Fibroblast of lung (primary cell): ENCODE data around the gene STAM. TPM values are rescaled to one million over a fixed set of nuclear protein-coding genes. Genes with fewer than 3 reads are reported as not detected.

Experiments
- DNase-seq, 2 donors: peaks; one replicate each; pipeline versions ENCODE4 v3.0.0 to v3.0.0-alpha.2; 2010; ENCODE audit warnings: low read depth in 2 of 2
- H2AFZ ChIP-seq: 2 replicates; pipeline ENCODE4 v1.5.1; 2012; ENCODE audit warnings: low read length, control low read depth, inconsistent platforms
- H3K27ac ChIP-seq: 2 replicates; pipeline ENCODE4 v1.5.1; 2011; ENCODE audit warnings: low read length, control low read depth; ENCODE audit not compliant: insufficient read depth
- H3K27me3 ChIP-seq: 2 replicates; pipeline ENCODE4 v1.5.1; 2011; ENCODE audit warnings: mild to moderate bottlenecking, low read length; ENCODE audit not compliant: control insufficient read depth, insufficient read depth
- H3K36me3 ChIP-seq: 2 replicates; pipeline ENCODE4 v1.5.1; 2011; ENCODE audit warnings: low read length; ENCODE audit not compliant: control insufficient read depth, insufficient read depth
- H3K4me1 ChIP-seq: 2 replicates; pipeline ENCODE4 v1.5.1; 2011; ENCODE audit warnings: low read length; ENCODE audit not compliant: control insufficient read depth, insufficient read depth; ENCODE audit errors: extremely low read depth
- H3K4me2 ChIP-seq: 2 replicates; pipeline ENCODE4 v1.5.1; 2011; ENCODE audit warnings: low read length, control low read depth; ENCODE audit not compliant: insufficient read depth; ENCODE audit errors: extremely low read depth
- H3K4me3 ChIP-seq, 4 experiments: fragments of 200-600 bp in 1 of 4; sonication (generic) in 1 of 4; replicated peaks in 1 of 4; 2 replicates each; pipeline ENCODE4 v1.5.1; 2011 to 2016; ENCODE audit warnings: low read length in 4 of 4, low read depth in 3 of 4, mild to moderate bottlenecking in 3 of 4, control low read depth in 2 of 4, inconsistent platforms in 1 of 4, mixed read lengths in 1 of 4; ENCODE audit not compliant: insufficient read depth in 1 of 4; ENCODE audit errors: control extremely low read depth in 1 of 4
- H3K79me2 ChIP-seq: 2 replicates; pipeline ENCODE4 v1.5.1; 2012; ENCODE audit warnings: mild to moderate bottlenecking, low read length, inconsistent platforms; ENCODE audit not compliant: control insufficient read depth, insufficient read depth
- H3K9ac ChIP-seq: 2 replicates; pipeline ENCODE4 v1.5.1; 2011; ENCODE audit warnings: mild to moderate bottlenecking, low read length, control low read depth; ENCODE audit not compliant: insufficient read depth
- H3K9me3 ChIP-seq: 2 replicates; pipeline ENCODE4 v1.5.1; 2012; ENCODE audit warnings: low read depth, low read length; ENCODE audit not compliant: control insufficient read depth, insufficient read depth
- H4K20me1 ChIP-seq: 2 replicates; pipeline ENCODE4 v1.5.1; 2011; ENCODE audit warnings: low read length; ENCODE audit not compliant: control insufficient read depth, insufficient read depth; ENCODE audit errors: extremely low read depth
- CTCF ChIP-seq, 2 donors: IDR thresholded peaks in 1 of 2; conservative IDR thresholded peaks in 1 of 2; 1 replicate in 1 of 2; 2 replicates in 1 of 2; pipeline ENCODE4 v1.5.1; 2011 to 2012; ENCODE audit warnings: low read length in 2 of 2, control low read depth in 1 of 2, inconsistent platforms in 1 of 2, low read depth in 1 of 2, mild to moderate bottlenecking in 1 of 2
- EZH2 ChIP-seq: IDR thresholded peaks from 2 replicates; pipeline ENCODE4 v1.5.1; 2012; ENCODE audit warnings: low read length, control low read depth, mild to moderate bottlenecking; ENCODE audit errors: missing control alignments
- polyA plus RNA-seq, 2 donors: library from polyadenylated mRNA; depleted of rRNA in 1 of 2; stranded (reverse) in 1 of 2; unstranded in 1 of 2; fragments of >200 nt; gene quantifications; 2 replicates each; pipeline ENCODE4 v1.2.1, GENCODE V29; 2011 to 2012; ENCODE audit warnings: missing spikeins in 1 of 2
- total RNA-seq: library from RNA; depleted of rRNA; stranded (reverse); fragments of >200 nt; gene quantifications from 2 replicates; pipeline ENCODE4 v1.2.1, GENCODE V29; 2014

STAM gene
- total and polyA plus RNA-seq, 2 donors (not counting 1 experiment from before 2014, with no cell fraction given), result 27.9 to 48.7 TPM

DNA sequence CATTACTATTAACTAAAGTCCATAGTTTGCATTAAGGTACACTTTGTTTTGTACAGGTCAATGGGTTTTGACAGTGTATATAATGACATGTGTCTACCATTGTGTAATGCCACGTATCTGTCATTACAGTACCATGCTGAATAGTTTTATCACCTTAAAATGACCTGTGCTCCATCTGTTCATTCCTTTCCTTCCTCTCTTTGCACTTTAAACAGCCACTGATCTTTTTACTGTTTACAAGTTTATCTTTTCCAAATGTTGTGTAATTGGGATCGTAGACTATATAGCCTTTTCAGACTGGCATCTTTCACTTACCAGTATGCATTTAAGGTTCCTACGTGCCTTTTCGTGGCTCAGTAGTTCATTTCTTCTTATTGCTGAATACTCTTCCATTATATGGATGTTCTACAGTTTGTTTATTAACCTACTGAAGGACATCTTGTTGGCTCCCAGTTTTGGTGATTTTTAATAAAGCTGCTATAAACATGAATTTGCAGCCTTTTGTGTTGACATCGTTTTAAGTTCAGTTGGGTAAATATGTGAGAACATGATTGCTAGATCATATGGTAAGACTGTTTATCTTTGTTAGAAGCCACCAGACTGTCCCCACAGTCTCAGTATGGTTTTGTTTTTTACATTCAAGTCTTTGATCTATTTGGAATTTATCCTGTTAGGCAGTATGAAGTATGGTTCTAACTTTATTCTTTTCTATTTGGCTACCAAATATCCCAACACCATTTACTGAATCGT lies 24.7 kb downstream of the STAM start:
- no peak for DNase-seq
- Histone ChIP-seq H2AFZ (no peak overlapping the region), H3K4me3 (no peak overlapping the region), H3K27ac (no peak overlapping the region), H3K79me2 (peaks cover 59% of the 10 kb centered on the region), H3K9me3 (no peaks in the 10 kb centered on the region), H3K36me3 (no peaks in the 10 kb centered on the region), H3K4me2 (no peak overlapping the region), H3K9ac (no peak overlapping the region), H3K27me3 (no peaks in the 10 kb centered on the region), H4K20me1 (no peaks in the 10 kb centered on the region), H3K4me1 (peaks cover 10% of the 10 kb centered on the region)
- no peak for TF ChIP-seq CTCF (conservative IDR thresholded peaks at IDR 0.05 in 1 of 2, IDR thresholded peaks at IDR 0.05 in 1 of 2; ENCODE audit: low read depth in 1 of 2, low read length in 2 of 2)
- no peak for TF ChIP-seq EZH2

- Histone ChIP-seq H3K4me1 (peaks cover 14% of the 10 kb centered on the region), H3K79me2 (peaks cover 58% of the 10 kb centered on the region), H3K4me2 (no peak overlapping the region), H3K27ac (no peak overlapping the region), H2AFZ (no peak overlapping the region), H3K9me3 (no peaks in the 10 kb centered on the region), H3K9ac (no peak overlapping the region), H3K27me3 (no peaks in the 10 kb centered on the region), H4K20me1 (no peaks in the 10 kb centered on the region), H3K36me3 (no peaks in the 10 kb centered on the region), H3K4me3 (no peak overlapping the region)
- no peak for DNase-seq
- TF ChIP-seq CTCF (conservative IDR thresholded peaks at IDR 0.05 in 1 of 2, IDR thresholded peaks at IDR 0.05 in 1 of 2; ENCODE audit: low read depth in 1 of 2, low read length in 2 of 2) (no peak), EZH2 (no peak)
Measured at GRCh38 chr10:17669185-17669872, 25.4 kb downstream of the STAM start.

- TF ChIP-seq EZH2 (no peak), CTCF (conservative IDR thresholded peaks at IDR 0.05 in 1 of 2, IDR thresholded peaks at IDR 0.05 in 1 of 2; ENCODE audit: low read depth in 1 of 2, low read length in 2 of 2) (no peak)
- no peaks in the 10 kb centered on the region for H3K36me3 ChIP-seq
- peaks cover 69% of the 10 kb centered on the region for H3K79me2 ChIP-seq
- no peak overlapping the region for H3K27ac ChIP-seq
- no peaks in the 10 kb centered on the region for H3K27me3 ChIP-seq
- no peaks in the 10 kb centered on the region for H3K9me3 ChIP-seq
- H4K20me1 ChIP-seq, result no peaks in the 10 kb centered on the region
- no peak overlapping the region for H2AFZ ChIP-seq
- H3K4me3 ChIP-seq, result no peak overlapping the region
- peaks cover 13% of the 10 kb centered on the region for H3K4me1 ChIP-seq
- no peak overlapping the region for H3K9ac ChIP-seq
- H3K4me2 ChIP-seq, result no peak overlapping the region
- peak; percentile 11 to 47 for DNase-seq
Measured at GRCh38 chr10:17671307-17671706, 27.4 kb downstream of the STAM start.
